NCI-H446 (cell line): ENCODE results near the gene CTU1.

ENCODE experiments used
- DNase-seq, 2 experiments: peaks; one replicate each; lab custom pipeline; 2025; lab: John Stamatoyannopoulos, UW

The CTU1 gene

GRCh38 chr19:51131780-51132680, 23.8 kb upstream of the CTU1 start:
- peak in 1 of 2 experiments; percentile 14 for DNase-seq

GRCh38 chr19:51129716-51130115, 21.5 kb upstream of the CTU1 start:
- no peak for DNase-seq

GRCh38 chr19:51128227-51128626, 20.0 kb upstream of the CTU1 start:
- no peak for DNase-seq

GRCh38 chr19:51127755-51128154, 19.5 kb upstream of the CTU1 start:
- no peak for DNase-seq

- DNase-seq, result no peak
Measured at GRCh38 chr19:51127032-51127431, 18.8 kb upstream of the CTU1 start.

GRCh38 chr19:51125421-51126075, 17.3 kb upstream of the CTU1 start:
- DNase-seq, result no peak

- DNase-seq, result no peak
Measured at GRCh38 chr19:51124729-51125128, 16.5 kb upstream of the CTU1 start, which contains the start of gene SIGLEC9. Gene SIGLEC9, plus strand, starts transcription at chr19:51124906. Its CDS starts 69 bp downstream, at chr19:51124975.

GRCh38 chr19:51124216-51124615, 16.0 kb upstream of the CTU1 start:
- DNase-seq, result no peak

GRCh38 chr19:51123802-51124201, 15.6 kb upstream of the CTU1 start:
- DNase-seq, result no peak

- DNase-seq, result no peak
Measured at GRCh38 chr19:51123381-51123800, 15.2 kb upstream of the CTU1 start.

- no peak for DNase-seq
Measured at GRCh38 chr19:51122112-51122981, 14.1 kb upstream of the CTU1 start.

GRCh38 chr19:51121257-51121656, 13.0 kb upstream of the CTU1 start:
- DNase-seq, result no peak

- no peak for DNase-seq
Measured at GRCh38 chr19:51120160-51120559, 12.0 kb upstream of the CTU1 start.

- DNase-seq, result no peak
Measured at GRCh38 chr19:51119611-51120010, 11.4 kb upstream of the CTU1 start.

GRCh38 chr19:51119101-51119500, 10.9 kb upstream of the CTU1 start:
- DNase-seq, result no peak

- DNase-seq, result no peak
Measured at GRCh38 chr19:51116736-51117286, 8.6 kb upstream of the CTU1 start.

- no peak for DNase-seq
Measured at GRCh38 chr19:51114087-51114729, 6.0 kb upstream of the CTU1 start.

GRCh38 chr19:51111606-51112005, 3.4 kb upstream of the CTU1 start:
- DNase-seq, result no peak

GRCh38 chr19:51110666-51110971, 2.4 kb upstream of the CTU1 start:
- no peak for DNase-seq

- peak in 1 of 2 experiments; percentile 87 for DNase-seq
Measured at GRCh38 chr19:51108805-51109146, 567 bp upstream of the CTU1 start.

GRCh38 chr19:51107406-51108065, 673 bp downstream of the CTU1 start:
- peak; percentile 13 to 60 for DNase-seq
